ENCODE results near the gene RAB12. TPM values are rescaled to one million over a fixed set of nuclear protein-coding genes. Genes with fewer than 3 reads are reported as not detected.

Gene RAB12
- total and polyA plus RNA-seq, 2 of the 8 experiments (the other 6 are each of a cell fraction or from before 2014, with no cell fraction given) = 19.7 to 45.9 TPM

DNA sequence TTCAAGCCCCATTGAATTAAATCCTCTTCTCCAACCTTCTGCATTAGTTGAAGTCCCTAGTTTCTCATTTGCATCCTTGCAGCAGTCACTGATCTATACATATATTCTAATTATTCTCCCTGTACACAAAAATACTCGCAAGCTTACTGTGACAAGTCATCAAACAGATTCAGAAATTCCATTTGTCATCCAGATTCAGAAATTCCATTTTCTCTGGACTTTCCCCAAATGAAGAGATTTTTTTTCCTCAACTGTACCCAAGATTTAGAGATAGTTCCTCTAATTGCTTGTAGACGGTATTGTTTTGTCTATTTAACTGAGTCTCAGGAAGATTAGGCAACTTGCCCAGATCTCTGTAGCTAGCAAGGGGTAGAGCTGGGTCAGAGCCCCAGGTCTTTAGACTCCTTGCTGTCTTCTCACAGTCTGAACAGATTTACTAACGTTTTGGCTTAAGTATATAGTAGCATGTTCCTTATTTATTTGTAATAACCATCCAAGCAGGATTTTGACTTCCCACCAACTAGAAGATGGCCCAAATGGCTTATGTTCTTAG lies 34.2 kb downstream of the RAB12 start (continued):
- TF ChIP-seq RXRA (IDR thresholded peaks at IDR 0.05; ENCODE audit: insufficient read depth, low read depth, low read length) (no peak), SAP30 (IDR thresholded peaks at IDR 0.05; ENCODE audit: insufficient read depth, insufficient replicate concordance, low read length) (no peak)
